HG03558 (cell line): ENCODE measurements around the gene TJP1.
"Not testable (repeated sequence)": the region's sequence is repeated elsewhere in the genome, so short reads cannot be mapped to it uniquely, and the experiment has no call there.

Experiments used
- ATAC-seq: cut with Tn5 transposase; IDR thresholded peaks from one replicate; pipeline ENCODE4 v1.9.1; 2021; ENCODE audit warnings: moderate number of reproducible peaks; ENCODE audit not compliant: unreplicated experiment; ENCODE audit errors: extremely low read depth

Gene TJP1

DNA sequence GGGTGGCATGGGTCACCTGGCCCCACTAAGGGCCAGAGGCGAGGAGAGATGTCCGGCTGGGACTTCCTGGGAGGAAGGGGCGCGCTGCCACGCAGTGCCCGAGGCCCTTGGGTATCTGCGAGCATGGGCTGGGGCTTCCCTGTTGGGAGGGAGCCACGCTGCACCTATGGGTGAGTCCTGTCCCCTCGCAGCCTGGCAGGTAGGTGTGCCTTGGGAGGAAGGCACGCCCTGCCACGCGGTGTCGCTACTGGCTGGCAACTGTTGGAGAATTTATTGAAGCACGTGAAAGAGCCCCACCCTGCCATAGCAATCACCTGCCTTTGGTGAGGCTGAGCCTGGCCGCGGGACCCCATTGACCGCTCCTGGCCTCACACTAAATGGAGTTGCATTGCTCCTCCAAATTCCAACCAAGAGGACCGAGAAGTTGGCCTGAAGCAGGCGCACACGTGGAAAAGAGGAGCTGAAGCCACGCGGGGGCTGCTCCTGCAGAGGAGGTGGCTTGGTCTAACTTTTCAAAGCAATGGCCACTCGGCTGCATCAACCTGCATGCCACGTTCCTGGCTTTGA, 134.2 kb downstream of the TJP1 start:
- no peak for ATAC-seq

- ATAC-seq = no peak
These were observed 135.0 kb downstream of the TJP1 start for GRCh38 chr15:29687204-29687815.

DNA sequence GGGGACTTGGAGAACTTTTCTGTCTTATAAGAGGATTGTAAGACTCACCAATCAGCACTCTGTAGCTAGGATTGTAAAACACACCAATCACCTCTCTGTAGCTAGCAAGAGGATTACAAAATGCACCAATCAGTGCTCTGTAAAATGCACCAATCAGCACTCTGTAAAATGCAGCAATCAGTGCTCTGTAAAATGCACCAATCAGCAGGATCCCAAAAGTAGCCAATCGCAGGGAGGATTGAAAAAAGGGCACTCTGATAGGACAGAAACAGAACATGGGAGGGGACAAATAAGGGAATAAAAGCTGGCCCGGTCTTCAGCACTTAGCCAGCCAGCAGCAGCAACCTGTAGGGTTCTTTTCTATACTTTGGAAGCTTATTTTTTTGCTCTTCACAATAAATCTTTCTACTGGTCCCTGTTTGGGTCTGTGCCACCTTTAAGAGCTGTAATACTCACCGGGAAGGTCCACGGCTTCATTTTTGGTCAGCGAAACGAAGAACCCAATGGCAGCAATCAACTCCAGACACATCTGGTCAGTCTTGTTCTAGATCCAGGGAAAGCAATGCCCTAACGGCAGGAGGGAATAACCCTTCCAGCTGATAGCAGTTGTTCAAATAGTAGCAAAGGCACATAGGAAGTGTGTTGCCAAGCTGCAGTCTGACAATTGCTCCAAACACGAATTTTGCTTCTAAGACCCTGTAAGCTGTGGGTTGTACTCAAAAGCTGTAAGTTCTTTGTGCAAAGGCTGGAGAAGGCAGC, 135.6 kb downstream of the TJP1 start:
- ATAC-seq = no peak

DNA sequence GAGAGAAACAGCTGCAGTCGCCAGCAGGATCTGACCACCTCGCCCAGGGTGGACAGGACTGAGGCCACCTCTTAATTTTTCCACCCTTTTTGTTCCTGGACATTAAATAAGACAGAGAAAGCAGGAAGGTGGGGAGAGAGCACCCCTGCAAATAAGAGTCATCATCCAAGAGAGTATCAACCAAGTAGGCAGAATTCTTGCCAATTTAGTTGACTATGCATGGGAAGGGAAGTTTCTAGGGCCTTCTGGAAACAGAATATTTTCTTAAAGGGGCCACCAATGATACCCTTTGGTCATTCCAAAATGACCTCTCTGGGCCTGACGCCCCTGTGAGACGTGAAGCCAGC, 136.2 kb downstream of the TJP1 start:
- ATAC-seq = no peak

DNA sequence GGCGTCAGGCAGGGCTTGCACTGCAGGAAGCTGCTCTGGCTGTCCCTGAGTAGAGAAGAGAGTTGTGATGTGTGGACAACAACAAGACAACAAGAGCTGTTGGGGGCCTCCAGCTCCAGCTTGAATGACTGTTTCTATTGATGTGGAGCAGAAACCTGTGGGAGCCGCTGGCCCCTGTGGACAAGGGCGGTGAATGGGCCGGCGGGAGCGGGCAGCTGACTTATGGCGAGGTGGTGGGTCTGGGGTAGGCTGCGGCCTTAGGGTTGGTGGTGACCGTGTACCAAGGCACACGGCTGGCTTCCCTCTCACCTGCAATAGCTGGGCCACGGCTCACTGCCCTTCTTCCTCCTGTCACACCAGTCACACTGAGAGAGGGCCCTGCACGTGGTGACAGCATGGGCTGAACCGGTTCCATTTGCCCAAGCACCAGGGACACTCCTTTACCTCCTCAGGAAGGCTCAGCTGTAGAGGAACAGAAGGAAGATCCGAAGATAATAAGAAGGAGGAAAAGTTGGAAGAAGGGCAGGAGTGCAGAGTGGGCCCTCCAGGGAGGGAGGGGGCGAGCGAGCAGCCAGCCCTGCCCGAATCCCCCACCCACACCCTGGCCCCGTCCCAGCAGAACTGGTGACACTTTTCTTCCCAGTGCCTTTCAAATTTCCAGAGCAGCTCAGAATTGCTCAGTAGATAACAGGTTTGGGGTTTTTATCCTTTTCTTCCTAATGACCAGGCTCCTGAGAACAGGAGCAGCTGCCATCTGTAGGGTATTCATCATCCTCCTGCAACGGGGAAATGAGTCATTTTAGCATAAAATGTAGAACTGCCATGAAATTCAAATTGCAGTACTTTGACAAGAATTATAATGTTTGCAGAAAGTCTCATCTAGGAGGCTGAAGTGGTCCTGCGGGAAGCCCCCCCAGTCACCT, 136.9 kb downstream of the TJP1 start:
- ATAC-seq = no peak

DNA sequence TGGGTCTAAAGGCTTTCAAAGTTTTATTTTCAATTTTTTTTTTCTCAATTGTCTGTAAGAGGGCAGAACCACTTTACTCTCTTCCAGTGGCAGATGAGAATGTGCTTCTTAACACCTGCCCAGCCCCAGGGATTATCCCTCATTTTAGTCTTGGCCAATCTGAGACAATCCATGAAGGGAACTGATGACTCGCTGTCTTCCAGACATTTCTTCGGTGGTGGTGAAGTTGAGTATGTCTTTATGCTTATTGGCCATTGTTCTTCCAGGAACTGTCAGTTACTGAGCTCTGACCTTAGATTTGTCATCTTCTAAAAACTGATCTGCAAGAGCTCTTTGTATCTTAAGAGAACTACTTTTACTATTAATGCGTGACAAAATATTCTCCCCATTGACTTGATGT, 139.5 kb downstream of the TJP1 start:
- ATAC-seq = no peak

GRCh38 chr15:29682361-29682760, 139.9 kb downstream of the TJP1 start:
- no peak for ATAC-seq

GRCh38 chr15:29681946-29682345, 140.3 kb downstream of the TJP1 start:
- ATAC-seq = no peak

- ATAC-seq = no peak
These were observed 141.0 kb downstream of the TJP1 start for GRCh38 chr15:29681166-29681845.

GRCh38 chr15:29680465-29681165, 141.7 kb downstream of the TJP1 start:
- no peak for ATAC-seq

GRCh38 chr15:29678504-29679034, 143.7 kb downstream of the TJP1 start:
- no peak for ATAC-seq

DNA sequence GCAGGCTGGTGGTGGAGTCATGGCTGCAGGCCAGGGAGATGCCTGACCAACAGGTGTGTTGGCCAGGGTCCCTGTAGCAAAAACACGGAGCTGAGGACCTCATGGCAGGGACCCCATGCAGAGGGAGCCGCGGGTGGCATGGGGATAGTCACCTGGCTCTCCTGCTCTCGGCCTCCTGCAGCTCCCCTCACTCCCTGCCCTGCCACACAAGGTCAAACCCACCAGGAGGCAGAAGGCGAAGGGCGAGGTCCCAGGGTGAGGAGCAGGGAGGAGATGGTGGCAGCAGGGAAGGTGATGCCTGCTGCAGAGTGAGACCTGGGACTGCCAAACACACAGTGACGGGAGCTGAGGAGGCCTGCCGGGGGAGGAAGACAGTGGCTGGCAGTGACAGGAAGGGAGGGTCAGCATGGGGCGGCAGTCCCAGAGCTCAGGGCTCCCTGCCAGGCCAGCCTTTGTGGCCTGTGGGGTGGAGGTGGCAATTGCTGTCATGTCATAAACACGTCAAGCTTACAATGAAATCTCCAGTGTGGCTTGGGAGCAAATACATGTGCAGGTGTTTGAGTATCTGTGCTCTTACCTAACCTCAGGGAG, 144.3 kb downstream of the TJP1 start:
- ATAC-seq = no peak

DNA sequence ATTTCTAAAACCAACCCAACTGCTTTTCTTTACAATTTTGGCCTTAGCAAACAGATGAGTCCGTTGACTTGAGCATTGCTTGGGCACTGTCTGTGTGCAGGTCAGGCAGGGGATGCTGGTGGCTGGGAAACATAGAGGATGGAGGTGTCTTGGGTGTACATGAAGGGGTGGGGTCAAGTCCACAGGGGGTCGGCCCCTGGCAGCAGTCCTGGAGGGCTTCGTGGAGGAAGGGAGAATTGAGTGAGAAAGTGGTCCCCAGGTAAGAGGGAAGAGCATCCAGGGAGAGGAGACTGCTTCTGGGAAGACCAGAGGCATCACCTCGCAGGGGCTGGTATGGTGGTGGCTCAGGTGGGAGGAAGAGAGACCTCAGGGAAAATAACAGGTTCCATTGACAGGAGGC, 144.8 kb downstream of the TJP1 start:
- ATAC-seq = no peak

DNA sequence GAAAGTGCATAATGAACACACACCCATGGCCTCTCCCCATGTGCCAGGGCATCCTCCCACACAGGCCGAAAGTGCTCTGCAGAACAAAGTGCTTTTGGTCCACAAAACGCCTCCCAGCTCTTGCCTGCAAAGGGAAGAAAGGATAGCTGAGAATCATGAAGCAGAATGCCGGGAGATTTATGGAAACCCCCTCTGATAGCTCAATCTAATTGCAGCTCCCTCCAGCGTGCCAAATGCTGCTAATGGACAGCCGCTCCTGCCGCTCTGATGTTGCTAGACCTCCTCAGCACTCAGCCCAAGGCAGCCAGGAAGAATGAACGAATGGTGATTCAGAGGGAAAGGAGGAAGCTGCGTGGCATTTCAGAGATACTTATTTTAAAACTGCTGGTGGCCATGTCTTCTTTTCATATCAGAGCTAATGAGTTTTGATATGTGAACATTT, 145.3 kb downstream of the TJP1 start:
- no peak for ATAC-seq

DNA sequence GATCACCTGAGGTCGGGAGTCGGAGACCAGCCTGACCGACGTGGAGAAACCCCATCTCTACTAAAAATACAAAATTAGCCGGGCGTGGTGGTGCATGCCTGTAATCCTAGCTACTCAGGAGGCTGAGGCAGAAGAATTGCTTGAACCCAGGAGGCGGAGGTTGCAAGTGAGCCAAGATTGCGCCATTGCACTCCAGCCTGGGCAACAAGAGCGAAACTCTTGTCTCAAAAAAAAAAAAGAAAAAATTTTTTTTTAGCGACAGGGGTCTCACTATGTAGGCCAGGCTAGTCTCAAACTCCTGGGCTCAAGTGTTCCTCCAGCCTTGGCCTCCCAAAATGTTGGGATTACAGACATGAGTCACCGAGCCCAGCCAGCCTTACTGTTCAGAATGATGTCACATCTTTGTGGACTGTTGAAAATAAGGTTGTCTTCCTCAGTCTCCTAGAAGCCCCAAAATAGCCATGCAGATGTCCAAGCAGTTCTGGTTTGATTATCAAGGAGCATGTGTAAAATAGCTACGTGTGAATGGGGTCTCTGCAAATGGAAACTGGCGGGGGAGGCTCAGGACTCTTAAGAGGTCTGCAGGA, 145.8 kb downstream of the TJP1 start:
- ATAC-seq = not testable (repeated sequence)

GRCh38 chr15:29675791-29676301, 146.4 kb downstream of the TJP1 start:
- no peak for ATAC-seq

DNA sequence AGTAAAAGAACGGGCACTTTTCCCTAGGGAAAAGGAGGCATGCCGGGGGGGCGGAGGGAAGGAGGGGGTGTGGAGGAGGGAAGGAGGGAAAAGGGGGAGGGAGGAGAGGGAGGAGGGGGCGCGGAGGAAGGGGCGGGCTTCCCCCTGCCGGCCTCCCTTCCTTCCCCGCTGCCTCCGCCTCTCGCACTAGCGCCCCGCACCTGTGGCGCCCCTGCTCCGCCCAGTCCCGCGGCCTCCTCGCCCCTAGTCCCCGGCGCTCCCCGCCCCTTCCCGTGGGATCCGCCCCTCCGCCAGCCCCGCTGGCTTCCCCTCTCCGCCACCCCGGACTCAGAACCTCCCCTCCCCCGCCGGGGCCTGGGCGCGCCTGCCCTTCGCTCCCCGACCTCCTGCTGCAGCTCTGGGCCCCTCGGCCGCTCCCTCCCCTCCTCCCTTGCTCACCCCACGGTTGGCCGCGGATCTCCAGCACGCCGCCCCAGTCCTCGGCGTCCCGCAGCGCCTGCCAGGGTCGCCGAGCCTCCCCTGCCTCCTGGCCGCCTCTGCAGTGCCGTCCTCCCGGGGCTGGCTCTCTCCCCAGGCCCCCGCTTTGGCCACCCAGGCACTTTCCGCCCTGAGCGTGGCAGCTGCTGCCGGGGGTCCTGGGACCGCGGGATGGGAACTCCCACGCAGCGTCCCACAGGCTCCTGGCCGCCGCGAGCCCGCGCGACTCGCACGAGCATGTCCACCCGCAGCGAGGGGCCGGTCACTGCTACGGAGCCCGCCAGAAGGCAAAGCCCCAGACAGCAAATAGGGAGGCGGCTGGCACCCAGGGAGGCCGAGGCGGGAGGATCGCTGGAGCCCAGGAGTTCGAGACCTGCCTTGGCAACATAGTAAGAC, 147.4 kb downstream of the TJP1 start:
- ATAC-seq = no peak
